GM12873 (cell line): Measurements from ENCODE around the gene TANC1.

ENCODE experiments used
- CTCF ChIP-seq: IDR thresholded peaks from 2 replicates; pipeline ENCODE4 v1.5.1; 2012; ENCODE audit warnings: low read depth, mild to moderate bottlenecking, moderate library complexity, low read length, control low read depth; ENCODE audit not compliant: insufficient read depth; ENCODE audit errors: missing control alignments

TANC1 gene

GRCh38 chr2:158962074-158962473 lies 6.4 kb upstream of the TANC1 start:
- TF ChIP-seq CTCF, result no peak

DNA sequence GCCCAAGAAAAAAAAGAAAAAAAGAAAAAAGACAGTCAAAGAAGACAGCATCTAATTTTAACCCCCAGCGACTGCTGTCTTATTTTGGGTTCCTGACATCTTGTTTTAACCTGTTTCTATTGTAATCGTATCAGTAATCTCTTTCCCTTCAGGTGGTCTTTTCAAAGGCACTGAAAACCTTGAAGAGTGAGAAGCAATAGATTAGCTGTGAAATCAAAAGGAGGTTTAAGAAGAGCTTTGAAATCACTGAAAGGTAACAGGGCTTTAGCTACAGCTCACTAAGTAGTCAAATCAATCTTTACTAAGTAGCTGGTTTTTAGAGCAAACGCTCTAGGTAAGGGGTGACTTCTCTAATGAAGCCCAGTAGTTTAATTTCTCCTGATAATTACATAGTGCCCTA lies 5.4 kb upstream of the TANC1 start:
- TF ChIP-seq CTCF, result no peak

DNA sequence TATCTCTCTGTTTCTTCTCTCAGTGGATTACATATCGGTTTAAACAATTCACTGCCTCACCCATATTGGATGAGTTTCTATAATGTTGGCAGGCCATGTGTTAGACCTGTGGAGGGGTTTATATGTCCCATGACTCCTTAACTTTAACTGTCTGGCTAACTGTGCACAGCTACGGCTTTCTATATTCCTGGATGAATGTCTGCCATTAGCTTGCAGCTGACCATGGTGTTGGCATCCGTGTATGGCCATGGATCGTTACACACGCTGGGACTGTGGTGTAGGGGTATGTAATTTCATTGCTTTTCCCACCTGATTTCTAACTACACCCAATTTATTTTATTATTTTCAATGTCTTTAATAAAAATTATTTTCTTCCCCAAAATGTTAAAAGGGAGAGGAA lies 3.3 kb upstream of the TANC1 start:
- TF ChIP-seq CTCF, result no peak

DNA sequence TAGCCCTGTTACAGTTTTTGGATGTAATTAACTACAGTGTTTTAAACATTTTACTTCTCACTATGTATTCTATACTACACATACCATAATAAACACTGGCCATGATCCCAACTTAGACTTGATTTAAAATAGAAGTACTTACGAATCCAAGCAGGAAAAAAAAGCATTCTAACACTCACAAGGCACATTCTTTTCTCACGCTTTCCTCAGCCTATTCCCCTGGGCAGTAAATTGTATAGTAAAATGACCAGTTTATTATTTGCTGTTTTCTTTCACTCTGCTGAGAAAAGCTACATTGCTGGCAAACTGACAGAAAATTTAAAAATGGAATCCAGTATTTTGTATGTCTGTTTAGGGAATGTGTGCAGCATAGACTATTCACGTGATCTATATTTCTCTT lies 2.8 kb upstream of the TANC1 start:
- no peak for TF ChIP-seq CTCF

DNA sequence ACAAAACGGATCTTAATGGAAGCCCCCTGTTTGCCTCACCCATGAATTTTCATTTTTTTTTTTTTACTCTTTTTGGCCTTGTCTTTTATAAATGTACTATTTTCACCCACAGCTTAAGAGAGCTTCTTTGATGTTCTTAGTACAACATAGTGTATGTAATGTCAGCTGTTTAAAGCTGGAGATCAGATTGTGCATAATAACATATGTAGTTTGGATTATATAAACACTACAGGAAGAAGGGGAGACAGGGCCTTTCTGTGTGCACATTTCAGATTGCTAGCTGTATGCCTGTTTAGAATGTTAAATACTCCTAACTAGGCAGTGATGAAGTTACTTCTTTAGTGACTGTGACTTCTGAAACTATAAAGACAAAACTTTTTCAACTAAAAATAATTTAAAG lies 2.1 kb upstream of the TANC1 start:
- TF ChIP-seq CTCF, result no peak

DNA sequence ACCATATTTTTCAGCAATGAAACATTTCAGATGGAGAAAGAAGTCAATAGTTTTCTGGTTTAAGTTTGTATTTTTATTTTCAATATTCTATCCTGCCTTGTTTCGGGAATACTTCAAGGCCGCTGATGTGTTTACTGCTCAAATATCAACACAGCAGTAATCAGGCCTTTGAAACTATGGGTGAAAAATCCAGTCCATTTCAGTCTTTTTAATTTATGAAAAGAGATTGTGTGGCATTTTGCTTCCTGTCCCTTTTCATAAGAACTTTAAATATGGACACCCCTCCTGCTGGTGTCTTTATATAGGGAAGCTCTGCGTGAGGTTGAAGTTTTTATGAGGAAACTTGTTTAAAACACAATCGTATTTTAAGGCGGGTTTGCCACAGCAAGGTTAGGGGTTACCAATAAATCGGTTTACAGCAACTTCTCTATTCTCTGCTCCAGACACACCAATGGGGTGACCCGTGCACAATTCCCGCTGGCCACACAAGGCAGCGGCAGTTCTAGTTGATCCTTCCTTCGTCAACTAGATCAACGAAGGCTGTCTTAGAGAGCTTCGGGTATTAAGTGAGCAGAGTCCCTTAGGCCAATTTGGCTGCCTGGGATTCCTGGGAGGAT lies 1.2 kb upstream of the TANC1 start:
- no peak for TF ChIP-seq CTCF

DNA sequence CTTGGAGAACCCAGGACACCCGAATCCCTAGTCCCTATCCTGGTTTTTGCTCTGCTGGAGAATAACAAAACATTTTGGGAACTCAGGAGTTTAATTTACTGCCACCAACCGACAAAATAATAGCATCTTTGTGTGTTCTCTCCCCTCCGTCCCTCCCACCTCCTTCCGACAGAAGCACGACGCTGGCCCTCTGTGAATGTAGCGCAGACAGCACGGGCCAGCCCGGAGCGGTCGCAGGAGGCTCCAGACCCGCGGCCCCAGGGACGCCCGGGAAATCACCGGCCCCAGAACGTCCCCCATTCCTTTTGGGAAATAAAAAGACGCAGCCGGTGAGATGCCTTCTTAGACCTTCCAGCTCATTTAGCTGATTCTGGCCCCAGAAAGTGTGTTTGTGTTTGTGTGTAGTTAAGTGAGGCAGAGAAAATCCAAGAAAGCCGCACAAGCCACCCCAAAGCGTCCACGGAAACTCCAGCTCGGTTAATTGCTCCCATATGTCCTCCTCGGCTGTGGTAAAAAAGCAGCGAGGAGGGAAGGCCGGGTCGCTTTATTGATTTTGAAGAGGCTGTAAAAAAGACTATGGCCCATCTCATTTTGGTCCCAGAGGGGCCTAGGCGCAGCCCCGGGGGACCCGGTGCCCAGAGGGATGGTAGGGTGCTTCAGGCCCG lies 577 bp upstream of the TANC1 start:
- TF ChIP-seq CTCF, result no peak
